Measurements from ENCODE around the gene RBM10. TPM values are rescaled to one million over a fixed set of nuclear protein-coding genes. Genes with fewer than 3 reads are reported as not detected.

RBM10 gene
- total RNA-seq, 1 donor from 2014 or later: 27.8 TPM

DNA sequence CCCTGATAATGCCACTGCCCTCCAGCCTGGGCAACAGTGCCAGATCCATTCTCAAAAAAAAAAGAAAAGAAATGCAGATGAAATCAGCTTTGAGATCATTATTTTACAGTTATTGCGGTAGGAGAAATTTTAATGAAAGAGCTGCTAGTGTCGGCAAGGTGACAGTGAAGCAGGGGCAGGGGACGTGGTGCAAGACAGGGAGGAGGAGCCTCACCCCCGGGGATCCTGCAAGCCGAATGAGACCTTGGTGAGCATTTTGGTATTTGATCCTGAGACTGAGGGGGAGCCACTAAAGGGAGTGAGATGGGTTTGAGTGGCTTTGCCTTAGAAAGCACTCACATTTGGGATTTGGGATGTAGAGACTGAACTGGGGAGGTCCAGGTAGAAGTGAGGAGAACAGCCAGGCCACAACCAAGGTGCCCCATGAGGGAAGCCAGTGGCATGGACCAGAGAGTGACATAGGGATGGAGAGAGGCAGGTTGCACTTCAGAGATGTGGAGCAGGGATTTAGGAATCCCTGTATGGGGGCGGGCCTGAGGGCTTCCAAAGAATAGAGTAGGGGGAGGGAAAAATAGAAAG, 23.6 kb downstream of the RBM10 start:
- TF ChIP-seq, protein P1, sequence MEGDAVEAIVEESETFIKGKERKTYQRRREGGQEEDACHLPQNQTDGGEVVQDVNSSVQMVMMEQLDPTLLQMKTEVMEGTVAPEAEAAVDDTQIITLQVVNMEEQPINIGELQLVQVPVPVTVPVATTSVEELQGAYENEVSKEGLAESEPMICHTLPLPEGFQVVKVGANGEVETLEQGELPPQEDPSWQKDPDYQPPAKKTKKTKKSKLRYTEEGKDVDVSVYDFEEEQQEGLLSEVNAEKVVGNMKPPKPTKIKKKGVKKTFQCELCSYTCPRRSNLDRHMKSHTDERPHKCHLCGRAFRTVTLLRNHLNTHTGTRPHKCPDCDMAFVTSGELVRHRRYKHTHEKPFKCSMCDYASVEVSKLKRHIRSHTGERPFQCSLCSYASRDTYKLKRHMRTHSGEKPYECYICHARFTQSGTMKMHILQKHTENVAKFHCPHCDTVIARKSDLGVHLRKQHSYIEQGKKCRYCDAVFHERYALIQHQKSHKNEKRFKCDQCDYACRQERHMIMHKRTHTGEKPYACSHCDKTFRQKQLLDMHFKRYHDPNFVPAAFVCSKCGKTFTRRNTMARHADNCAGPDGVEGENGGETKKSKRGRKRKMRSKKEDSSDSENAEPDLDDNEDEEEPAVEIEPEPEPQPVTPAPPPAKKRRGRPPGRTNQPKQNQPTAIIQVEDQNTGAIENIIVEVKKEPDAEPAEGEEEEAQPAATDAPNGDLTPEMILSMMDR (IDR thresholded peaks at IDR 0.05; ENCODE audit: borderline replicate concordance): no peak

GRCh38 chrX:47169273-47169672, 24.3 kb downstream of the RBM10 start:
- TF ChIP-seq, protein P1 (IDR thresholded peaks at IDR 0.05; ENCODE audit: borderline replicate concordance): no peak
- intact Hi-C loops (cut with micrococcal nuclease): no loop called here
- no peaks in the 10 kb centered on the region for H3K9me3 ChIP-seq (replicated peaks)
- no peaks in the 10 kb centered on the region for H3K27me3 ChIP-seq (ENCODE audit: low read depth)
- peaks cover 16% of the 10 kb centered on the region for H3K36me3 ChIP-seq
- H3K4me1 ChIP-seq: peaks cover 14% of the 10 kb centered on the region
- H3K4me3 ChIP-seq: no peak overlapping the region
- DNase-seq: no peak
- H3K27ac ChIP-seq (replicated peaks): no peak overlapping the region

More for the DNA sequence above, 23.6 kb downstream of the RBM10 start:
- Histone ChIP-seq H3K9me3 (replicated peaks) (no peaks in the 10 kb centered on the region), H3K36me3 (peaks cover 12% of the 10 kb centered on the region), H3K4me1 (peaks cover 14% of the 10 kb centered on the region), H3K4me3 (no peak overlapping the region), H3K27me3 (ENCODE audit: low read depth) (no peaks in the 10 kb centered on the region), H3K27ac (replicated peaks) (no peak overlapping the region)
- intact Hi-C loops (cut with micrococcal nuclease): no loop called here
- no peak for DNase-seq

GRCh38 chrX:47169726-47170515, 24.9 kb downstream of the RBM10 start:
- Histone ChIP-seq H3K36me3 (peaks cover 18% of the 10 kb centered on the region), H3K9me3 (replicated peaks) (no peaks in the 10 kb centered on the region), H3K4me3 (no peak overlapping the region), H3K27me3 (ENCODE audit: low read depth) (no peaks in the 10 kb centered on the region), H3K4me1 (peaks cover 14% of the 10 kb centered on the region), H3K27ac (replicated peaks) (no peak overlapping the region)
- peak; percentile 47 for DNase-seq
- TF ChIP-seq, protein P1 (IDR thresholded peaks at IDR 0.05; ENCODE audit: borderline replicate concordance): no peak
- intact Hi-C loops (cut with micrococcal nuclease): no loop called here

- peaks cover 18% of the 10 kb centered on the region for H3K36me3 ChIP-seq
- DNase-seq: no peak
- H3K27me3 ChIP-seq (ENCODE audit: low read depth): no peaks in the 10 kb centered on the region
- intact Hi-C loops (cut with micrococcal nuclease): no loop called here
- H3K4me1 ChIP-seq: peaks cover 14% of the 10 kb centered on the region
- TF ChIP-seq, protein P1 (IDR thresholded peaks at IDR 0.05; ENCODE audit: borderline replicate concordance): no peak
- no peak overlapping the region for H3K4me3 ChIP-seq
- H3K27ac ChIP-seq (replicated peaks): no peak overlapping the region
- H3K9me3 ChIP-seq (replicated peaks): no peaks in the 10 kb centered on the region
Measured at GRCh38 chrX:47170861-47171692, 26.1 kb downstream of the RBM10 start.

DNA sequence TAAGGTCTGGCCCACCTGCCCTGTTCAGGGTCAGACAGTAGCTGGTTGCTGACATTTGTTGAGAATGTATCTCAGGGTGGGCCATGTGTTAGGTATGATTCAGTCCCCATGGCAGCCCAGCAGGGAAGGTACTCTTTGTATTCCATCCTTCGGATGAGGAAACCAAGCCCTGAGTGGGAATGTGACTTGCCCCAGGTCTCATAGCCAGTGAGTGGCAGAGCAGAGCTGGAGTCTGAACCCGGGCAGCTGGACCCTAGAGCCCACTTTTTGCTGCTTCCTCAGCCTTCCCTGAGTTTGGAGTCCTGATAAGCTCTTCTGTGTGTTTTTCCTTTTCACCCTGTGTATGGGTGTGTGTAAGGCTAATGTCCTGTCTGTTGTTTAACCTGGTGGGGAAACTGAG, 27.0 kb downstream of the RBM10 start:
- peaks cover 14% of the 10 kb centered on the region for H3K4me1 ChIP-seq
- no peaks in the 10 kb centered on the region for H3K9me3 ChIP-seq (replicated peaks)
- no peaks in the 10 kb centered on the region for H3K27me3 ChIP-seq (ENCODE audit: low read depth)
- no peak for DNase-seq
- H3K4me3 ChIP-seq: no peak overlapping the region
- TF ChIP-seq, protein P1 (IDR thresholded peaks at IDR 0.05; ENCODE audit: borderline replicate concordance): no peak
- peaks cover 26% of the 10 kb centered on the region for H3K36me3 ChIP-seq
- intact Hi-C loops (cut with micrococcal nuclease): no loop called here
- H3K27ac ChIP-seq (replicated peaks): no peak overlapping the region
